ENCODE measurements around the gene KRT2.

GRCh38 chr12:52603314-52603713 is 48.7 kb downstream of the KRT2 start:
- TF ChIP-seq EZH2 (IDR thresholded peaks at IDR 0.05; ENCODE audit: insufficient read depth, low read length): no peak
- no peak for TF ChIP-seq CTCF (IDR thresholded peaks at IDR 0.05; ENCODE audit: insufficient read depth, low read depth, low read length)

Measured in astrocyte (in vitro differentiated cells and primary cell).